Heart left ventricle (tissue), 13 donors: ENCODE data around the gene NEUROG1.

Experiments used
- POLR2A ChIP-seq, 2 donors: fragments of 450-650 bp; IDR thresholded peaks; one replicate each; pipeline ENCODE4 v1.6.1; 2017; ENCODE audit warnings: antibody characterized with exemption in 2 of 2, mild to moderate bottlenecking in 2 of 2, moderate library complexity in 2 of 2
- TF ChIP-seq, protein P1 (sequence below), 12 donors: fragments of 200-600 bp; sonication (generic) in 4 of 12; IDR thresholded peaks; one replicate each; pipeline versions ENCODE4 v1.5.0 to v1.8.0; 2018 to 2022; ENCODE audit warnings: antibody characterized with exemption in 12 of 12, mild to moderate bottlenecking in 5 of 12
- donor health status: ischemic (EF 13 %, LVEDD 7.1; RV severe dilation, severe dysfunction).
- donor health status: DM: no; HTN: yes; CAD: no.
- donor health status: DM: no; HTN: no; CAD: no.
- donor health status: ischemic (EF 25% LVEDD 6.9; RV normal size, moderate dysfunction).
- donor health status: ischemic (EF 25% LVEDD 5.7; RV mildly dilated, moderate dysfunction).
- donor health status: ischemic (EF 35%, LVEDD 5.7; RV mildly dilated, moderate dysfunction).
- donor health status: nonischemic (EF 11% LVEDD 7.7; RV severe dilation, severe dysfunction).
- donor health status: DM: yes; HTN: yes; CAD: no.
- donor health status: PGD.
- donor health status: ischemic (EF 29% LVEDD 5.4; RV normal size, mild dysfunction).
- donor health status: nonischemic (EF 23%, LVEDD 6.1; RV moderate dilation, normal function).

GRCh38 chr5:135517631-135518030 lies 18.1 kb downstream of the NEUROG1 start:
- TF ChIP-seq, protein P1, sequence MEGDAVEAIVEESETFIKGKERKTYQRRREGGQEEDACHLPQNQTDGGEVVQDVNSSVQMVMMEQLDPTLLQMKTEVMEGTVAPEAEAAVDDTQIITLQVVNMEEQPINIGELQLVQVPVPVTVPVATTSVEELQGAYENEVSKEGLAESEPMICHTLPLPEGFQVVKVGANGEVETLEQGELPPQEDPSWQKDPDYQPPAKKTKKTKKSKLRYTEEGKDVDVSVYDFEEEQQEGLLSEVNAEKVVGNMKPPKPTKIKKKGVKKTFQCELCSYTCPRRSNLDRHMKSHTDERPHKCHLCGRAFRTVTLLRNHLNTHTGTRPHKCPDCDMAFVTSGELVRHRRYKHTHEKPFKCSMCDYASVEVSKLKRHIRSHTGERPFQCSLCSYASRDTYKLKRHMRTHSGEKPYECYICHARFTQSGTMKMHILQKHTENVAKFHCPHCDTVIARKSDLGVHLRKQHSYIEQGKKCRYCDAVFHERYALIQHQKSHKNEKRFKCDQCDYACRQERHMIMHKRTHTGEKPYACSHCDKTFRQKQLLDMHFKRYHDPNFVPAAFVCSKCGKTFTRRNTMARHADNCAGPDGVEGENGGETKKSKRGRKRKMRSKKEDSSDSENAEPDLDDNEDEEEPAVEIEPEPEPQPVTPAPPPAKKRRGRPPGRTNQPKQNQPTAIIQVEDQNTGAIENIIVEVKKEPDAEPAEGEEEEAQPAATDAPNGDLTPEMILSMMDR (IDR thresholded peaks at IDR 0.05) = no peak
- TF ChIP-seq POLR2A (IDR thresholded peaks at IDR 0.05) = no peak
